ENCODE data around the gene KLHL25.

DNA sequence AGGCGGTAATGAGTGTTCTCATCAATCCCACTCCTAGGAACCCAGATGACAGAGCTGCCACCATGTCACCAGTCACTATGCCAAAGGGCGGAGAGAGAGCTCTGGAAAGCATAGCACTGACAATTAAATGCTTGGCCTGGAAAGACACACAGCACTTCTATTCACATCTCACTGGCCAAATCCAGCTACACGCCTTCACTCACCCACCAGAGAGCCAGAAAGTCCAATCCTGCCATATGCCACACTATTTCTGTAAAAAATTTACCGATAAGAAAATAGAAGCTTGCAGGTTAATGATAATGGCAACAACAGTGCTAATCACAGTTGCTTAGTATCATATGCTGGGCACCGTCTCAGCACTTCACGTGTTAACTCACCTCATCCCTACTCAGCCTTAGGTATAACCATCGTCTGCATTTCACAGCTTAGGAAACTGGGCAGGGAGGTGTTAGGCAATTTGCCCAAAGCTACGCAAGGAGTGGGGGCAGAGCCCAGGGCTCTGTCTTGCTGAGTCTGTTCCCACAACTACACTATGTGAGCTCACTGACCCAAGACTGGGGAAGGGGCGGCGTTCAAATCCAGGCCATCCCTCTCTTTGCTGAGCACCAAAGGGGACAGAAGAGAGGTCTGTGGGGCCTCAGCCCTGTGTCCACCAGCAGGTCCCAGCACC, 16.5 kb downstream of the KLHL25 start:
- TF ChIP-seq, protein P1, sequence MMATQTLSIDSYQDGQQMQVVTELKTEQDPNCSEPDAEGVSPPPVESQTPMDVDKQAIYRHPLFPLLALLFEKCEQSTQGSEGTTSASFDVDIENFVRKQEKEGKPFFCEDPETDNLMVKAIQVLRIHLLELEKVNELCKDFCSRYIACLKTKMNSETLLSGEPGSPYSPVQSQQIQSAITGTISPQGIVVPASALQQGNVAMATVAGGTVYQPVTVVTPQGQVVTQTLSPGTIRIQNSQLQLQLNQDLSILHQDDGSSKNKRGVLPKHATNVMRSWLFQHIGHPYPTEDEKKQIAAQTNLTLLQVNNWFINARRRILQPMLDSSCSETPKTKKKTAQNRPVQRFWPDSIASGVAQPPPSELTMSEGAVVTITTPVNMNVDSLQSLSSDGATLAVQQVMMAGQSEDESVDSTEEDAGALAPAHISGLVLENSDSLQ (IDR thresholded peaks at IDR 0.05), result no peak
- TF ChIP-seq LEF1 (IDR thresholded peaks at IDR 0.05; ENCODE audit: borderline replicate concordance) (no peak), ZNF384 (IDR thresholded peaks at IDR 0.05) (no peak), SP1 (IDR thresholded peaks at IDR 0.05) (no peak), FOXA1 (IDR thresholded peaks at IDR 0.05) (no peak), ELF4 (IDR thresholded peaks at IDR 0.05) (no peak), FOXM1 (IDR thresholded peaks at IDR 0.05; ENCODE audit: borderline replicate concordance) (no peak), FOXK2 (IDR thresholded peaks at IDR 0.05) (no peak), CTBP1 (IDR thresholded peaks at IDR 0.05; ENCODE audit: borderline replicate concordance) (no peak), BHLHE40 (IDR thresholded peaks at IDR 0.05; ENCODE audit: borderline replicate concordance) (no peak)

All from HEK293T (cell line).